Muscle of arm (tissue), 14 donors: ENCODE data around the gene ANKZF1. TPM values are rescaled to one million over a fixed set of nuclear protein-coding genes. Genes with fewer than 3 reads are reported as not detected.
"Not testable (repeated sequence)": the region's sequence is repeated elsewhere in the genome, so short reads cannot be mapped to it uniquely, and the experiment has no call there.

Experiments
- DNase-seq: peaks from one replicate; pipeline ENCODE4 v3.0.0-alpha.2; 2013
- long read RNA-seq, 11 donors: transcript quantifications; one replicate each; lab custom pipeline, GENCODE V29; 2026
- polyA plus RNA-seq, 12 donors: library from polyadenylated mRNA; unstranded; fragments of 120-200 nt; gene quantifications; one replicate each; pipeline ENCODE4 v1.2.1, GENCODE V29; 2013; ENCODE audit not compliant: insufficient read length in 12 of 12

Gene ANKZF1, protein sequence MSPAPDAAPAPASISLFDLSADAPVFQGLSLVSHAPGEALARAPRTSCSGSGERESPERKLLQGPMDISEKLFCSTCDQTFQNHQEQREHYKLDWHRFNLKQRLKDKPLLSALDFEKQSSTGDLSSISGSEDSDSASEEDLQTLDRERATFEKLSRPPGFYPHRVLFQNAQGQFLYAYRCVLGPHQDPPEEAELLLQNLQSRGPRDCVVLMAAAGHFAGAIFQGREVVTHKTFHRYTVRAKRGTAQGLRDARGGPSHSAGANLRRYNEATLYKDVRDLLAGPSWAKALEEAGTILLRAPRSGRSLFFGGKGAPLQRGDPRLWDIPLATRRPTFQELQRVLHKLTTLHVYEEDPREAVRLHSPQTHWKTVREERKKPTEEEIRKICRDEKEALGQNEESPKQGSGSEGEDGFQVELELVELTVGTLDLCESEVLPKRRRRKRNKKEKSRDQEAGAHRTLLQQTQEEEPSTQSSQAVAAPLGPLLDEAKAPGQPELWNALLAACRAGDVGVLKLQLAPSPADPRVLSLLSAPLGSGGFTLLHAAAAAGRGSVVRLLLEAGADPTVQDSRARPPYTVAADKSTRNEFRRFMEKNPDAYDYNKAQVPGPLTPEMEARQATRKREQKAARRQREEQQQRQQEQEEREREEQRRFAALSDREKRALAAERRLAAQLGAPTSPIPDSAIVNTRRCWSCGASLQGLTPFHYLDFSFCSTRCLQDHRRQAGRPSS
- 10 to 100 TPM in 11 of 12 donors, not detected in 1; 16.1 to 60.7 (median 24.1) TPM for polyA plus RNA-seq
- long read RNA-seq, donor 1, transcript ANKZF1-220 (5 exons, 993 nt): major isoform, 5 of 41 reads
- long read RNA-seq, donor 1, partial matches to known transcripts: 33 of 41 reads
- long read RNA-seq, donor 1, other reads (novel, unspliced or antisense): 0 of 41 reads
- long read RNA-seq, donor 2, partial matches to known transcripts: 0 of 1 reads
- long read RNA-seq, donor 2, other reads (novel, unspliced or antisense): 0 of 1 reads
- long read RNA-seq, donor 3, partial matches to known transcripts: 6 of 7 reads
- long read RNA-seq, donor 3, other reads (novel, unspliced or antisense): 0 of 7 reads
- long read RNA-seq, donor 4: 0 reads
- long read RNA-seq, donor 5, partial matches to known transcripts: 0 of 4 reads
- long read RNA-seq, donor 5, other reads (novel, unspliced or antisense): 0 of 4 reads
- long read RNA-seq, donor 6, partial matches to known transcripts: 0 of 1 reads
- long read RNA-seq, donor 6, other reads (novel, unspliced or antisense): 0 of 1 reads
- long read RNA-seq, donor 7: 0 reads
- long read RNA-seq, donor 8, partial matches to known transcripts: 0 of 2 reads
- long read RNA-seq, donor 8, other reads (novel, unspliced or antisense): 0 of 2 reads
- long read RNA-seq, donor 9, partial matches to known transcripts: 0 of 2 reads
- long read RNA-seq, donor 9, other reads (novel, unspliced or antisense): 0 of 2 reads
- long read RNA-seq, donor 10, partial matches to known transcripts: 0 of 2 reads
- long read RNA-seq, donor 10, other reads (novel, unspliced or antisense): 0 of 2 reads
- long read RNA-seq, donor 11, partial matches to known transcripts: 0 of 3 reads
- long read RNA-seq, donor 11, other reads (novel, unspliced or antisense): 0 of 3 reads

DNA sequence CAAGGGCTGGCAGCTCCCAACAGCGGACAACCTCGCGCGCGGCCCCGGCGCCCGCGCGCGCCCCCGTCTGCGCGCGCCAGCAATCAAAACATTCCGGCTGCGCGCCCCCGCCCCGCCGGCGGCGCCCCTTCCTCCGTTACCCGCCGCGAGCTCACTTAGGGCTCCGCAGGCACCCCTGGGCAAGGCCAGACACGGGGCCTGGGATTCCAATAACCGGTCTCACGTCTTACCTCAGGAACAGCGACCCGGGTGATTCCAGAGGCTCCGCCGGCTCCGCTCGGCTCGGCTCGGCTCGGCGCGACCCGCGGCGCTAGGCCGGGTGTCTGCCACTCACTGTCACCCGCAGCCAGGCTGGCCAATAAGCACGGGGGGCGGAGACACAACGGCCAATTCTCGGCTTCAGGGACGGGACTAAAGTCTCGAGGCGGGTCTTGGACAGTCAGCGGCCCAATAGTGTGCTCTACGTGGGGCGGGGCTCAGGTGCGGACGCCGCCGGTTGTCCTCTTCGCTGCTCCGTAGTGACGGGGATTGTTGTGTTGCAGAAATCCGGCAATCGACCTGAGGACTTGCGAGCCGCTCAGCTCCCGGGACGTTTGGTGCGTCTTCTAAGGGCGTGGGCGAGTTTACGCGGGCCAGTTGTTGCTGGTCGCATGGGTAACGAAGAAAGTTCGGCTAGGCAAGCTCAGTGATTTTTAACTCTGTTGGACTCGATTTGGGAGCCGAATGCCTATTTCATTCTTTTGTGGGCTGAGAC, at the start of gene ANKZF1, which contains the start of gene ATG9A:
ANKZF1 (plus strand) TSS at position 502 of the 754 bp plus-strand sequence. CDS start 452 bp downstream, outside the sequence.
ATG9A (minus strand) TSS at position 332 of the 754 bp plus-strand sequence. CDS start 1,612 bp downstream, outside the sequence.
- peak; percentile 97 for DNase-seq

DNA sequence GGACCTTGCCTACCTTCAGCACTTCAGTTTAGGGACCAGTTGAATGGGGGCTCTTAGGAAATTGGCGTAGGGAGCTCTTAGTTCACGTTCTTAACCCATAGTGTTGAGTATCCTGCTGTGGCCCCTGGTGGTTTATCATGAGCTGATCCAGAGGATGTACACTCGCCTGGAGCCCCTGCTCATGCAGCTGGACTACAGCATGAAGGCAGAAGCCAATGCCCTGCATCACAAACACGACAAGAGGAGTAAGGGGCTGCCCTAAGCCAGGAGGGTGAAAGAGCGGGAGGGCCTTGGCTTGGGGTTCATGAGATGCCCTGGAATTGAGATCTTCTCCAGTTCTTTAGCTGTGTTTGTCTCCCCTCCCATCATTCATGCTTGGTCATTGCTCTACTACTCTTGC, 48.6 kb upstream of the ANKZF1 start:
- no peak for DNase-seq

DNA sequence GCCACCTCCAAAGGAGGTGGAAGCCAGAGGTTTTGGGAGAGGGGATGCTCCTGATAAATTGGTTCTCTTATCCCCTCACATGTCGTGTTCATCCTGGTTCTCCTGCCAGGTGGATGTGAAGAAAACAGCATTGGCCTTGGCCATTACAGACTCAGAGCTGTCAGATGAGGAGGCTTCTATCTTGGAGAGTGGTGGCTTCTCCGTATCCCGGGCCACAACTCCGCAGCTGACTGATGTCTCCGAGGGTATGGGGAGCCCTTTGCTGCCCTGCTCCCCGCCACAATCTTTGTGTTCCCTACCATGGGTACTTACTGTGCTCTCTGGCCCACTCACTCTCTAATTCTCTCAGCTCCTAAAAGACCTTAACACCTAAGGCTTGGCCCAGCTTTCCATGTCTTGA, 48.1 kb upstream of the ANKZF1 start:
- no peak for DNase-seq

DNA sequence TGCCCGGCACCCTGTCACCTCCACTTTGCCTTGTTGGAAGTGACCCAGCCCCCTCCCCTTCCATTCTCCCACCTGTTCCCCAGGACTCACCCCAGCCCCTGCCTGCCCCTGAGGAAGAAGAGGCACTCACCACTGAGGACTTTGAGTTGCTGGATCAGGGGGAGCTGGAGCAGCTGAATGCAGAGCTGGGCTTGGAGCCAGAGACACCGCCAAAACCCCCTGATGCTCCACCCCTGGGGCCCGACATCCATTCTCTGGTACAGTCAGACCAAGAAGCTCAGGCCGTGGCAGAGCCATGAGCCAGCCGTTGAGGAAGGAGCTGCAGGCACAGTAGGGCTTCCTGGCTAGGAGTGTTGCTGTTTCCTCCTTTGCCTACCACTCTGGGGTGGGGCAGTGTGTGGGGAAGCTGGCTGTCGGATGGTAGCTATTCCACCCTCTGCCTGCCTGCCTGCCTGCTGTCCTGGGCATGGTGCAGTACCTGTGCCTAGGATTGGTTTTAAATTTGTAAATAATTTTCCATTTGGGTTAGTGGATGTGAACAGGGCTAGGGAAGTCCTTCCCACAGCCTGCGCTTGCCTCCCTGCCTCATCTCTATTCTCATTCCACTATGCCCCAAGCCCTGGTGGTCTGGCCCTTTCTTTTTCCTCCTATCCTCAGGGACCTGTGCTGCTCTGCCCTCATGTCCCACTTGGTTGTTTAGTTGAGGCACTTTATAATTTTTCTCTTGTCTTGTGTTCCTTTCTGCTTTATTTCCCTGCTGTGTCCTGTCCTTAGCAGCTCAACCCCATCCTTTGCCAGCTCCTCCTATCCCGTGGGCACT, 47.1 kb upstream of the ANKZF1 start:
- DNase-seq: no peak

DNA sequence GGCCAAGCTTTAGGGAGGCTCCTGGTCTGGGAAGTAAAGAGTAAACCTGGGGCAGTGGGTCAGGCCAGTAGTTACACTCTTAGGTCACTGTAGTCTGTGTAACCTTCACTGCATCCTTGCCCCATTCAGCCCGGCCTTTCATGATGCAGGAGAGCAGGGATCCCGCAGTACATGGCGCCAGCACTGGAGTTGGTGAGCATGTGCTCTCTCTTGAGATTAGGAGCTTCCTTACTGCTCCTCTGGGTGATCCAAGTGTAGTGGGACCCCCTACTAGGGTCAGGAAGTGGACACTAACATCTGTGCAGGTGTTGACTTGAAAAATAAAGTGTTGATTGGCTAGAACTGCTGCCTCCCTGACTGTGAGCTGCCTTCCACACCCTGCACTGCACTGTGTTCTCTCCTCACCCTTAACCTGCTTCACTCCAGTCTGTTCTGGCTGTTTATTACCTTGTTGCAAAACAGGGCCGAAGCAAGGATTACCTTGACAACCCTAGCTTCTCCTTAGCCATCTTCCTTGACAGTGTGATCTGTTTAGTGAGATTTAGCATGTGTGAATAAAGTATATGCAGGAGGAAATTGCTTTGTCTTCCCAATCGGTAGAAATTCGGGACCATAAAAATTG, 46.3 kb upstream of the ANKZF1 start:
- DNase-seq: no peak

DNA sequence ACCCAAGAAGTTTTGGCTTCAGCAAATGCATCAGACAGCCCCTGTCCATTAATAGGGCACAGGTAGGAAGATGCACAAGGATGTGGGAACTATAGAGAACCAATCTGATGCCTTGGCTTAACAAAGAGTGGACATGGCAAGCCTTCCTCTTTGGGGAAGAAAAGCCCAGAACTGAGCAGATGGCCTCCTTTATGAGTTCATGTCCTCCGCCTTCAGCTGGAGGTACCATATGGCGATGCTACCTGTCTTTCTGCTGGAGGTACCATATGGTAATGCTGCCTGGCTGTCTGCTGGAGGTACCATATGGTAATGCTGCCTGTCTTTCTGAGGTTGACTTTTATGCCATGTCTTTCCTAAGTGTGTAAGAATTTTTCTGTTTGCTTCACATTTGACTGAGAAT, 45.5 kb upstream of the ANKZF1 start:
- DNase-seq: no peak

DNA sequence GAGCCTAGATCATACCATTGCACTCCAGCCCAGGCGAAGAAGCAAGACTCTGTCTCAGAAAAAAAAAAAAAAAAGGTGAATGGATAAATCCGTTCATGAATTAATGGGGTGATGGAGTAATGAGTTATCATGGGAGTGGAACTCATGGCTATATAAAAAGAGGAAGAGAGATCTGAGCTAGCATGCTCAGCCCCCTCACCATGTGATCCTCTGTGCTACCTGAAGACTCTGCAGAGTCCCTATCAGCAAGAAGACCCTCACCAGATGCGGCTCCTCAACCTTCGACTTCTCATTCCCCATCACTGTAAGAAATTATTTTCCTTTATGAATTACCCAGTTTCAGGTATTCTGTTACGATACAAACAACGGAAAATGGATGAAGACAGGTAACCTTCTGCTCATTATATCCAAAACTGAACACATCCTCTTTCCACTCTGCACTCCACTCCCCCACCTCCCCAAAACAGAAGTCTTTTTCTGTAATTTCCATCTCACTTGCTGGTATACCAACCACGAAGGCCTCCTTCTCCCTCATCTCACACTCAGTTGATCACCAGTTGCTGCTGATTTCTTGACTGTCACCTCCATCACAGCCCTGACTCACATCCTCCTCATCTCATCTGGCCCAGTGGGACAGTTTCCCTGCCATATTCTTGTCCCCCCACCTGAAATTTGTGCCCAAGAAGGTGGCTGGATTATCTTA, 42.7 kb upstream of the ANKZF1 start:
- no peak for DNase-seq

DNA sequence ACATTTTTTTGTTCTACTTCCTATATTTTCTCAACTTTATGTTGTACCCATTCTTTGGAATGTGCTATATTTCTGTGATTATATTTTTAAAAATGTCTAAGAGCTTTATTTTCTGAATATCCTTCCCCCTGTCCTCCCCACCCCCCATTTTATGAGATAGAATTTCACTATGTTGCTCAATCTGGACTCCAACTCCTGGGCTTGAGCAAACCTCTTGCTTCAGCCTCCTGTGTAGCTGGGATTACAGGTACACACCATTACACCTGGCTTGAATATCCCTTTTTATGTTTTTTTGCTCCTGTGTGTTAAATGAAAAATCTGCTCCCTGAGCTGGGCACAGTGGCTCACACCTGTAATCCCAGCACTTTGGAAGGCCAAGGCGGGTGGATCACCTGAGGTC, 32.2 kb upstream of the ANKZF1 start:
- DNase-seq: no peak

DNA sequence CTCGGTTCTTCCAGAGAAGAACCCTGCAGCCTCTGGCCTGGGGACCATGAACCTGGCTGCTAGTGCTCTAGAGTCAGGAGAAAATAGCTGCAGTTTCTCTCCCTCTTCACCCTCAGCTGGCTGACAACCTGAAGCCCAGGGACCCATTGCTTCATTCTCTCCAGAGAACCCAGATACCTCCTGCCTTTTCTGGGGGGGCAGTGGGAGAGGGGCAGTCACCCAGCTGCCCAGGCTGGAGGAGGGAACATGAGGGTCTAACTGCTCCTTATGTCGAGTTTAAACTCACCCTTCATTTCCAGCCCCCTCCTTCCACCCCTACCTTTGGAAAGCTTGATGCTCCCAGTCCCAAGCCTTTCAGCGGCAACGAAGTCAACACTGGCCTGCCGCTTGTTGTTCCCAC, 30.6 kb upstream of the ANKZF1 start:
- DNase-seq: no peak

DNA sequence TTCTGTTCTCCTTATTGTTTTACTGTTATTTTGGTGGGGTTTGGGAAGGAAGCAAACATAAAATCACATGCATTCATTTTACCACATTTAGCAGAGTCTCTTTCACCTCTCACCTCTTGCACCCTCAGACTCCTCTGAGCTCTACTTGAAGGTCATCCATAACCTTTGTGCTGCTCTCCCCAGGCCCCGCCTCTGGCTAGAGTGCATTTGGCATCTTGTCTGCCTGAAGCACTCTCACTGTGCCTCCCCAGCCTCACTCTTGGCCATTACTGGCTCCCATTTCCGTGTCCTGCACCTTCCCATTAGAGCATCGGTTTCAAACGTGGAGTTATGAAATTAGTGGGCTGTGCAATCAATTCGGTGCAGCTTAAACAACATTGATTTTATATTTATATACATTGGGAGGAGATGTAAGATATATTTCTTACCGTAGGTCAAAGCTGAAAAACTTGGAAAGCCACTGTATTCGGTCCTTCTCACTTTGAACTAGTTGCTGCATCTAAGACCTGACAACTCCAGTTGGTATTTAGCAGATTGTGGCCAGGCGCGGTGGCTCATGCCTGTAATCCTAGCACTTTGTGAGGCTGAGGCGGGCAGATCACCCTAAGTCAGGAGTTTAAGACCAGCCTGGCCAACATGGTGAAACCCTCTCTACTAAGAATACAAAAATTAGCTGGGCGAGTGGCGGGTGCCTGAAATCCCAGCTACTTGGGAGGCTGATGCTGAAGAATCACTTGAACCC, 30.0 kb upstream of the ANKZF1 start:
- DNase-seq: no peak

DNA sequence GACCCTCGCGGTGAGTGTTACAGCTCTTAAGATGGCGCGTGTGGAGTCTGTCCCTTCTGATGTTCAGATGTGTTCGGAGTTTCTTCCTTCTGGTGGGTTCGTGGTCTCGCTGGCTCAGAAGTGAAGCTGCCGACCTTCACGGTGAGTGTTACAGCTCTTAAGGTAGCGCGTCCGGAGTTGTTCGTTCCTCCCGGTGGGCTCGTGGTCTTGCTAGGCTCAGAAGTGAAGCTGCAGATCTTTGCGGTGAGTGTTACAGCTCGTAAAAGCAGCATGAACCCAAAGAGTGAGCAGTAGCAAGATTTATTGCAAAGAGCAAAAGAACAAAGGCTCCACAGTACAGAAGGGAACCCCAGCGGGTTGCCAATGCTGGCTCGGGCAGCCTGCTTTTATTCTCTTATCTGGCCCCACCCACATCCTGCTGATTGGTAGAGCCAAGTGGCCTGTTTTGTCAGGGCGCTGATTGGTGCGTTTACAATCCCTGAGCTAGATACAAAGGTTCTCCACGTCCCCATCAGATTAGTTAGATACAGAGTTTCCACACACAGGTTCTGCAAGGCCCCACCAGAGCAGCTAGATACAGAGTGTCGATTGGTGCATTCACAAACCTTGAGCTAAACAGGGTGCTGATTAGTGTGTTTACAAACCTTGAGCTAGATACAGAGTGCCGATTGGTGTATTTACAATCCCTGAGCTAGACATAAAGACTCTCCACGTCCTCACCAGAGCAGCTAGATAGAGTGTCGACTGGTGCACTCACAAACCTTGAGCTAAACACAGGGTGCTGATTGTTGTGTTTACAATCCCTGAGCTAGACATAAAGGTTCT, 28.9 kb upstream of the ANKZF1 start:
- not testable (repeated sequence) for DNase-seq

DNA sequence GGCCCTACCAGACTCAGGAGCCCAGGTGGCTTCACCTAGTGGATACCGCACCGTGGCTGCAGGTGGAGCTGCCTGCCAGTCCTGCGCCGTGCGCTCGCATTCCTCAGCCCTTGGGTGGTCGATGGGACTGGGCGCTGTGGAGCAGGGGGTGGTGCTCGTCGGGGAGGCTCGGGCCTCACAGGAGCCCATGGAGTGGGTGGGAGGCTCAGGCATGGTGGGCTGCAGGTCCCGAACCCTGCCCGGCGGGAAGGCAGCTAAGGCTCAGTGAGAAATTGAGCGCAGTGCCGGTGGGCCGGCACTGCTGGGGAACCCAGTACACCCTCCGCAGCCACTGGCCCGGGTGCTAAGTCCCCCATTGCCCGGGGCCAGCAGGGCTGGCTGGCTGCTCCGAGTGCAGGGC, 28.3 kb upstream of the ANKZF1 start:
- DNase-seq: not testable (repeated sequence)

DNA sequence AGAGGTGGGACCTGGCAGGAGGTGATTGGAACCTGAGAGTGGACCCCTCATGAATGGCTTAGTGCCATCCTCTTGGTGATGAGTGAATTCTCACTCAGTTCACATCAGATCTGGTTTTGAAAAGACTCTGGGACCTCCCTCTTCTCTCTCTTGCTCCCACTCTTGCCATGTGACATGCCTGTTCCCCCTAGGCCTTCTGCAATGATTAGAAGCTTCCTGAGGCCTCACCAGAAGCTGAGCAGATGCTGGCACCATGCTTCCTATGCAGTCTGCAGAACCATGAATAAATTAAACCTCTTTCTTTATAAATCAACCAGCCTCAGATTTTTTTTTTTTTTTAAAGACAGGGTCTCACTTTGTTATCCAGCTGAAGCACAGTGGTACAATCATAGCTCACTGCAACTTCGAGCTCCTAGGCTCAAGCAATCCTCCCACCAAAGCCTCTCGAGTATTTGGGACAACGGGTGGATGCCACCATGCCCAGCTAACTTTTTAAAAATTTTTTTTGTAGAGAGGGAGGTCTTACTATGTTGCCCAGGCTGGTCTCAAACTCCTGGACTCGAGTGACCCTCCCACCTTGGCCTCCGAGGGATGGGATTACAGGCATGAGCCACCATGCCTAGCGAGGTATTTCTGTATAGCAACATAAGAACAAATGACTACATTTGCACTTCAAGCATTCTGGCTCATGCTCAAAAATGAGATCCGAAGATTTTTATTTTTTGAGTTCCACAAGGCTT, 25.0 kb upstream of the ANKZF1 start:
- DNase-seq: no peak

DNA sequence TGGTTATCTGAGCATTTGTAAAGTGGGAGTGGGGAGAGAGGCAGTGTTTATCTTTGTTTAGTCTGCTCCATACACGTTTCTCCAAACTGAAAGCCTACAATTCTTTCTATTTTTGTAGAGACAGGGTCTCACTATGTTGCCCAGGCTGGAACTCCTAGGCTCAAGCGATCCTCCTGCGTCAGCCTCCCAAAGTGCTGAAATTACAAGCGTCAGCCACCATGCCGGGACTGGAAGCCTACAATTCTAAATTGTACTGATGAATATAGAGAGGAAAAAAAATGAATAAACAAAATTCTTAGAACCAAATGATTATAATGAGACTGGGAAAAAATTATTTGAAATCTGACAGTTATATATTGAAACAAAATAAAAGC, 24.5 kb upstream of the ANKZF1 start:
- no peak for DNase-seq

DNA sequence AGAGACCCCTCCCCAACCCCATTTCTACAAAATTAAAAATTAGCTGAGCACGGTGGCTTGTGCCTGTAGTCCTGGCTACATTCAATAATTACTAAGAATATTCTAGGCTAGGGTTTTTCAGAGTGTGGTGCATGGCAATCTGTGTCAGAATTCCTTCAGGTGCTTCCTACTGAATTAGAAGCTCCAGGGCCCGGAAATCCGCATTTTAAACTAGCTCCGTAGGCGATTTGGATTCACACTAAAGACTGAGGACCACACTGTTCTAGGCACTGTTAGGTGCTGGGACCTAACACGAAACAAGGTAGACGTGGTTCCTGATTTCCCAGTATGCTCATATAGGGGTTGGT, 23.7 kb upstream of the ANKZF1 start:
- DNase-seq: no peak
